Activated T-cell treated with anti-CD3 and anti-CD28 coated beads, Interleukin-2, amount 50 U/mL, for 1 hour (primary cell): ENCODE data around the gene TIMM8B.
"Not testable (repeated sequence)": the region's sequence is repeated elsewhere in the genome, so short reads cannot be mapped to it uniquely, and the experiment has no call there.

Experiments used
- DNase-seq: peaks from one replicate; pipeline ENCODE4 v3.0.0-alpha.2; 2020

TIMM8B gene

GRCh38 chr11:112086422-112087191, at the start of gene TIMM8B, which contains the start of gene SDHD:
Gene TIMM8B, minus strand, starts transcription at chr11:112086756. Its CDS starts 33 bp downstream, at chr11:112086723.
Gene SDHD, plus strand, starts transcription at chr11:112086873. Its CDS starts 35 bp downstream, at chr11:112086908.
- peak; percentile 93 for DNase-seq

- DNase-seq, result no peak
These were observed 47.9 kb upstream of the TIMM8B start for GRCh38 chr11:112134473-112134872.

- no peak for DNase-seq
These were observed 46.2 kb upstream of the TIMM8B start for GRCh38 chr11:112132737-112133136.

GRCh38 chr11:112129656-112130055, 43.1 kb upstream of the TIMM8B start:
- DNase-seq, result no peak

- DNase-seq, result no peak
These were observed 42.0 kb upstream of the TIMM8B start for GRCh38 chr11:112128483-112129121.

- no peak for DNase-seq
These were observed 40.5 kb upstream of the TIMM8B start for GRCh38 chr11:112127056-112127455.

- DNase-seq, result no peak
These were observed 36.6 kb upstream of the TIMM8B start for GRCh38 chr11:112123129-112123528.

GRCh38 chr11:112121981-112122615, 35.5 kb upstream of the TIMM8B start:
- no peak for DNase-seq

GRCh38 chr11:112118176-112118575, 31.6 kb upstream of the TIMM8B start:
- DNase-seq, result no peak

- DNase-seq, result no peak
These were observed 28.8 kb upstream of the TIMM8B start for GRCh38 chr11:112115386-112115785.

- no peak for DNase-seq
These were observed 27.9 kb upstream of the TIMM8B start for GRCh38 chr11:112114460-112114859.

- no peak for DNase-seq
These were observed 27.2 kb upstream of the TIMM8B start for GRCh38 chr11:112113539-112114457.

- DNase-seq, result no peak
These were observed 19.5 kb upstream of the TIMM8B start for GRCh38 chr11:112106070-112106469.

GRCh38 chr11:112103446-112103845, 16.9 kb upstream of the TIMM8B start:
- no peak for DNase-seq

GRCh38 chr11:112100462-112100861, 13.9 kb upstream of the TIMM8B start:
- DNase-seq, result no peak

- no peak for DNase-seq
These were observed 11.4 kb upstream of the TIMM8B start for GRCh38 chr11:112097734-112098528.

- no peak for DNase-seq
These were observed 9.6 kb upstream of the TIMM8B start for GRCh38 chr11:112096194-112096593.

- DNase-seq, result not testable (repeated sequence)
These were observed 8.7 kb upstream of the TIMM8B start for GRCh38 chr11:112095302-112095701.

GRCh38 chr11:112087212-112087611, 656 bp upstream of the TIMM8B start:
- DNase-seq, result no peak

- DNase-seq, result no peak
These were observed 634 bp downstream of the TIMM8B start for GRCh38 chr11:112085822-112086421.

GRCh38 chr11:112082729-112083128, 3.8 kb downstream of the TIMM8B start:
- no peak for DNase-seq
